ENCODE measurements around the gene AICDA. TPM values are rescaled to one million over a fixed set of nuclear protein-coding genes. Genes with fewer than 3 reads are reported as not detected.

The AICDA gene
- total and polyA plus RNA-seq, 7 donors, result 0.60 to 1.1 (median 0.80) TPM; not detected in 4

GRCh38 chr12:8561011-8561410 lies 51.6 kb downstream of the AICDA start:
- H3K4me1 ChIP-seq, result no peaks in the 10 kb centered on the region
- intact Hi-C loops (cut with DNase I), result no loop called here
- H3K4me3 ChIP-seq, result no peak overlapping the region
- WGBS, 2 donors, result 18 to 69% methylated on average over 4 of the region's 4 CpGs
- DNase-seq, result no peak
- H3K36me3 ChIP-seq, result no peaks in the 10 kb centered on the region
- H3K9me3 ChIP-seq, result no peaks in the 10 kb centered on the region
- TF ChIP-seq EP300 (IDR thresholded peaks at IDR 0.05) (no peak), POLR2A (IDR thresholded peaks at IDR 0.05) (no peak), CTCF (IDR thresholded peaks at IDR 0.05) (no peak), POLR2AphosphoS5 (IDR thresholded peaks at IDR 0.05) (no peak)
- no peaks in the 10 kb centered on the region for H3K27me3 ChIP-seq
- no peak overlapping the region for H3K27ac ChIP-seq

GRCh38 chr12:8559676-8560075 lies 53.0 kb downstream of the AICDA start:
- TF ChIP-seq POLR2AphosphoS5 (IDR thresholded peaks at IDR 0.05), result no peak
- no peak for TF ChIP-seq EP300 (IDR thresholded peaks at IDR 0.05)
- TF ChIP-seq POLR2A (IDR thresholded peaks at IDR 0.05), result no peak
- TF ChIP-seq CTCF (IDR thresholded peaks at IDR 0.05), result no peak
- Histone ChIP-seq H3K36me3 (no peaks in the 10 kb centered on the region), H3K9me3 (no peaks in the 10 kb centered on the region), H3K4me3 (no peak overlapping the region), H3K4me1 (no peaks in the 10 kb centered on the region), H3K27me3 (no peaks in the 10 kb centered on the region), H3K27ac (no peak overlapping the region)
- no peak for DNase-seq
- intact Hi-C loops (cut with DNase I), result no loop called here
- 73 to 83% methylated on average over 11 of the region's 11 CpGs for WGBS, 2 donors

- no peaks in the 10 kb centered on the region for H3K4me1 ChIP-seq
- DNase-seq, result no peak
- H3K36me3 ChIP-seq, result no peaks in the 10 kb centered on the region
- H3K27ac ChIP-seq, result no peak overlapping the region
- no peak for TF ChIP-seq CTCF (IDR thresholded peaks at IDR 0.05)
- no peak for TF ChIP-seq EP300 (IDR thresholded peaks at IDR 0.05)
- TF ChIP-seq POLR2A (IDR thresholded peaks at IDR 0.05), result no peak
- no peak for TF ChIP-seq POLR2AphosphoS5 (IDR thresholded peaks at IDR 0.05)
- no peak overlapping the region for H3K4me3 ChIP-seq
- intact Hi-C loops (cut with DNase I), result no loop called here
- 53 to 70% methylated on average over 2 of the region's 2 CpGs for WGBS, 2 donors
- no peaks in the 10 kb centered on the region for H3K9me3 ChIP-seq
- H3K27me3 ChIP-seq, result no peaks in the 10 kb centered on the region
Measured at GRCh38 chr12:8556531-8557097, 56.0 kb downstream of the AICDA start.

GRCh38 chr12:8554451-8555195 lies 58.0 kb downstream of the AICDA start:
- Histone ChIP-seq H3K4me1 (no peaks in the 10 kb centered on the region), H3K27me3 (no peaks in the 10 kb centered on the region), H3K4me3 (no peak overlapping the region), H3K9me3 (no peaks in the 10 kb centered on the region), H3K27ac (no peak overlapping the region), H3K36me3 (no peaks in the 10 kb centered on the region)
- no peak for DNase-seq
- WGBS, 2 donors, result 83 to 91% methylated on average over 5 of the region's 5 CpGs
- no peak for TF ChIP-seq POLR2AphosphoS5 (IDR thresholded peaks at IDR 0.05)
- TF ChIP-seq CTCF (IDR thresholded peaks at IDR 0.05), result no peak
- no peak for TF ChIP-seq EP300 (IDR thresholded peaks at IDR 0.05)
- no peak for TF ChIP-seq POLR2A (IDR thresholded peaks at IDR 0.05)
- intact Hi-C loops (cut with DNase I), result no loop called here

All from sigmoid colon (tissue), 7 donors.